GM12891 (cell line): ENCODE measurements around the gene DSCAM.

Experiments used
- POLR2A ChIP-seq: IDR thresholded peaks from 2 replicates; pipeline ENCODE4 v1.6.1; 2011; ENCODE audit warnings: low read depth, low read length, control low read depth
- POLR2AphosphoS5 ChIP-seq: IDR thresholded peaks from 2 replicates; pipeline ENCODE4 v1.6.1; 2011; ENCODE audit warnings: low read depth, low read length, control low read depth
- SPI1 ChIP-seq: IDR thresholded peaks from 2 replicates; pipeline ENCODE4 v1.6.1; 2011; ENCODE audit warnings: low read depth, low read length, control low read depth
- TAF1 ChIP-seq: IDR thresholded peaks from 2 replicates; pipeline ENCODE4 v1.6.1; 2011; ENCODE audit warnings: low read depth, low read length, control low read depth

GRCh38 chr21:40173816-40174215, 673.1 kb downstream of the DSCAM start:
- TF ChIP-seq POLR2A (no peak), POLR2AphosphoS5 (no peak), TAF1 (no peak), SPI1 (no peak)
